T-helper 2 cell treated with Interferon-gamma antibody and Interleukin-4, amounts not matched to agents 100 ng/mL and 5 ng/mL, for 36 hours (primary cell): Measurements from ENCODE around the gene TGM5. TPM values are rescaled to one million over a fixed set of nuclear protein-coding genes. Genes with fewer than 3 reads are reported as not detected.

Experiments used
- intact Hi-C: fragments of 100-400 bp; cut with micrococcal nuclease; formaldehyde crosslinking; loops from one replicate; pipeline ENCODE4 v1.15.1; 2023
- total RNA-seq: library from RNA; stranded (reverse); gene quantifications from 2 replicates; pipeline ENCODE4 v1.2.3, GENCODE V29; 2022

The TGM5 gene
- total RNA-seq, 1 donor from 2014 or later: 0.09 TPM

DNA sequence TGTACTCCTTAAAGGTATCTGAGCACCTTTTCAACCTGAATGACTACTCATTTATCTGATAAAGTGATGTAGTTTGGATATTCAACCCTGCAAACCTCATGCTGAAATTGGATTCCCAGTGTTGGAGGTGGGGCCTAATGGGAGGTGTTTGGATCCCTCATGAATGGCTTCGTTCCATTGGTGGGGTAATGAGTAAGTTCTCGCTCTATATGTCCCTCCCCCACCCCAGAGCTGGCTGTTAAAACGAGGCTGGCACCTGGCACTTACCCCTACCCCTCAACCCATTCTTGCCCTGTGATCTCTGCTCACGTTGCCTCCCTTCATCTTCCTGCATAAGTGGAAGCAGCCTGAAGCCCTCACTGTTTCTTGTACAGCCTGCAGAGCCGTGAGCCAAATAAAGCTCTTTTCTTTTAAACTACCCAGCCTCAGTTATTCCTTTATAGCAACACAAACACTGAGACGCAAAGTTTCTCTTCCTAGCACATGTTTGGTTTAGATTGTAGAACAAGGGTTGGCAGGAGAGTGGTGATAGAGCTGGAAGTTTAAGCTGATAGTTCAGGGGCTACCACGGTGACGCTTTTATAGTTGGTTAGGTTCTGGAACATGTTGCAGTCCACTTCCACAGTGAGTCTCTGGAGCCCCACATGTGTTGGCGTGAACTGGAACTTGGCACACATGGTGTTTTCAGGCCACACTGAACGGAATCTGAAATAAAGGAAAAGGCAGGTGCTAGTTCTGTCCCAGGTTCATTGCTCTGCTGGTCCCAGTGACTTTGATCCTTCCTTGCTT is 69.8 kb downstream of the TGM5 start:
- intact Hi-C loops: no loop called here

DNA sequence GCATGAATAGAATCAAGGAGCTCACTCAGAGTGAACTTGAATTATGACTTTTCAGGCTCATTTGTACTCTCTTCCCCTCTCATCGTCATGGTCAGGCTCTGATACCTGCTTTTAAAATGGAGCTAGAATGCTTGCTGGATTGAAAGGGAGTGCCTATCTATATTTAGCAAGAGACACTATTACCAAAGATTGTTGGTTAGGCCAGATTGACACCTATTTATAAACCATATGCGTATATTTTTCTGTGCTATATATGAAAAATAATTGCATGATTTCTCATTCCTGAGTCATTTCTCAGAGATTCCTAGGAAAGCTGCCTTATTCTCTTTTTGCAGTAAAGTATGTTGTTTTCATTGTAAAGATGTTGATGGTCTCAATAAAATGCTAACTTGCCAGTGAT is 71.9 kb downstream of the TGM5 start:
- intact Hi-C loops: no loop called here

DNA sequence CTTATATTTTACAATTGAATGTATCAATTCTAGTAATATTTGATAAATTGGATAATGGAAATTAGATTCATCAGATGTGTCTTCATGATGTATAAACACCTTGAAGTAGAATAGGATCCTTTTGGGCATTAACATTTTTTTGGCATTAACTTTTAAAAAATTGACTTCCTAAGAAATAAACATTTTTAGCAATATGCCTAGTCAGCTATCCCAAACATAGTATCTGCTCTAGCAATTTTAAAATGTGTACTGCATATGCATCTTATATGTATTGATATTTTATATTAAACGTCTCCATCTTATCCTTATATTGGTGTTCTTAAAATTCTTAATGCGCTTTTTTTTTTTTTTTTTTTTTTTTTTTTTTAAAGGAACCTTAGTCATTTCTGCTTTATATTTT is 73.0 kb downstream of the TGM5 start:
- intact Hi-C loops: no loop called here

DNA sequence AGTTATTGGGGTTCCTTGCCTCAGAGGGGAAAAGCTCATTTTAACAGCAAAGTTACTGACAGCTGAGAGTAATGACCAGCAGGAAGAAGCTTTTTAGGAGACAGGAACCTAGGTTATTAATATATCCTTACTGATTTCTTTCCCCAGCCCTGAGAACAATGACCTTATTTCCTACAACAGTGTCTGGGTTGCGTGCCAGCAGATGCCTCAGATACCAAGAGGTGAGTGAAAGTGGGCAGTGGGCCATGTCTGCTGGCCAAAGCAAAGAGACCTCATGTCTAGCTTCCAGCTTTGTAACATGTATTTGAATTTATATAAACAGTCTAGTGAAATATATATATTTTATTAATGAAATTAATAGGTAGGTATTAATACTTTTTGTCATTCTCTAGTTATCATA is 76.5 kb downstream of the TGM5 start:
- intact Hi-C loops: no loop called here

DNA sequence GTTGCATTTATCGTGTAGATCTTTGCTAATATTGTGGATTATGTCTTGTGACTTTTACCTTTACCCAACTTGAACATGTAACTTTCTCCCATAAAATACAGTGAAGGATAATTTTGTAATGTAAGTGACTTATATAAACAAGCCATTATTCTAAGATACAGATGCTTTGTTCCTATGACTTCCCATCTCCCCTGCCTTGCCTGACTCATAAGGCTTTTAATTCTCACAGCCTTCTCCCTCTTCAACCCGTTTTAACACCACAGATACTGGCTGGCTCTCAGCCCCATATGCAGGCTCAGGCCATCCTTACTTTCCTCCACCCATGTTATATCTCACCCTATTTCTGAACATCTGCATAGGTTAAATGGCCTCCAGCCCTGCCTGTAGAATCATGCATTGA is 77.4 kb downstream of the TGM5 start:
- intact Hi-C loops: loop anchor here (5.0 kb wide), 4 partner anchors 57 to 1238 kb away; partner anchors contain the start of genes CTDSPL2, GANC, TMEM62 and TMEM87A

DNA sequence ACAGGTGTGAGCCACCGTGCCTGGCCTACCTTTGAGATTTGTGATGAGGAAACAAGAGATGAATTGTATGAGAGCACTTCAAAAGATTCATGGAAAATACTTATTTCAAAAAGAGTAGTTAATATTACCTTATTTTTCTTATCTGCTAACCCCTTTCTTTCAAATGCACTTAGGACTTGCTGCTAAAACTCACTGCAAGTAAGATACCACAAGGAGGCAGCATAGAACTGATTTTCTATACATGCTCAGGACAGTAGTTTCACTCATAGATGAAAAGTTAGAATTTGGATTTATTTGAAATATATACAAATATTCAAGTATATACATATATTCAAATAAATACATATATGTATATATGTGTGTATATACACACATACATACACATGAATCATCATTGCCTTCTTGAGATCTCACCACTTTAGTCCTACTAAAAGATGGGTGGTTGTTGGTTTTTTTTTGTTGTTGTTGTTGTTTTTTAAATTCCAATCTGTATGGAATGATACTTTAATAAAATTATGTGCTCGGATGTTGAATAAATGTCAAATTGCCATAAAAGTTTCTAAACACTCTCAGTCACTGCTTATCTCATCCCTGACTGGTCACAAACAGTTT is 79.1 kb downstream of the TGM5 start:
- intact Hi-C loops: loop anchor here (1.0 to 5.0 kb wide), 5 partner anchors 55 to 1240 kb away; partner anchors contain the start of genes CTDSPL2, GANC, TMEM62 and TMEM87A

DNA sequence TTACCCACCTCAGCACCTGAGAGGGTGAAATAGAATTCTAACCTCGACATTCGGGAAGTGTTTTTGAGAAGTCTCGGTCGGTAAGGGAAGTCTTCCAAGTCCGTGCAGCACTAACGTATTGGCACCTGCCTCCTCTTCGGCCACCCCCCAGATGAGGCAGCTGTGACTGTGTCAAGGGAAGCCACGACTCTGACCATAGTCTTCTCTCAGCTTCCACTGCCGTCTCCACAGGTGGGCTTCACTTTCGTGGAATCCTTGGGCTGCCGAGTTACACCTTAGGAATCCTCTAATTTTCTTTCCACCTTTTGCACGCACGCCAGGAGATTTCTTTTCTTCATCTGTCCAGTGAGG is 80.8 kb downstream of the TGM5 start:
- intact Hi-C loops: loop anchor here (5.0 kb wide), 4 partner anchors 54 to 1241 kb away; partner anchors contain the start of genes CTDSPL2, GANC, TMEM62 and TMEM87A

DNA sequence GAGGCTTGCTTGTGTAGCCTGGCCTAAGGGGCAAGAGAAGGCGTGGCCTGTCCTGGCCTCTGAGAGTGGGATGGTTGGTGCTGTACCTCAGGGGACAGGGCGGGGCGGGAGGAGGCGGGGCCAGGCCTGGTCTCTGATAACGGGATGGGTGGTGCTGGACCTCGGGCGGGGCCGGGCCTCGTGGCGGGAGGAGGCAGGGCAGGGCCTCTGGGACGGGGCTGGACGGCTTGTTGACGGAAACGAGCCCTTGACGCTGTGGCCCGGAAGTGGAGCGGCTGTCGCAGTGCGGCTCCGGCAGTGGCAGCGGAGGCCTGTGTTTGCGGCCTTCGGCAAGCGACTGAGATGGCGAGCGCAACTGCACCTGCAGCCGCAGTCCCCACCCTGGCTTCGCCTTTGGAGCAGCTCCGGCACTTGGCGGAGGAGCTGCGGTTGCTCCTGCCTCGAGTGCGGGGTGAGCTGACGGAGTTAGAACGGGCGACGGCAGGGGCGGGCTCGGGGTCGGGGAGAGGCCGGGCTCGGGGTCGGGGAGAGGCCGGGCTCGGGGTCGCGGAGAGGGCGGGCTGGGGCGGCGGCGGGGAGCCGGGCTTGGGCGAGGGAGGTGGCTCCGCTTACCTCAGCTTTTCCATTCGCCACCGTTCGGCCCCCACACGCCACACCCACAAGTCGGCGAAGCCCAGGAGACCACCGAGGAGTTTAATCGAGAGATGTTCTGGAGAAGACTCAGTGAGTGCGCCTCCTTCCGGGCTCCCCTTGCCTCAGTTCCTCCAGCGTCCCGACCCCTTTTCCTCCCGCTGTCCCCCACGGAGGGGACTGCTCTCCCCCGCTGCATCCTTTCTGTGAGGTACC is 81.3 kb downstream of the TGM5 start, which contains the start of gene CCNDBP1:
CCNDBP1 (plus strand) TSS at position 247 of the 846 bp plus-strand sequence; CDS start at position 343, 96 bp downstream.
- intact Hi-C loops: loop anchor here (1.0 to 5.0 kb wide), 5 partner anchors 53 to 1242 kb away; partner anchors contain the start of genes CTDSPL2, GANC, TMEM62 and TMEM87A

DNA sequence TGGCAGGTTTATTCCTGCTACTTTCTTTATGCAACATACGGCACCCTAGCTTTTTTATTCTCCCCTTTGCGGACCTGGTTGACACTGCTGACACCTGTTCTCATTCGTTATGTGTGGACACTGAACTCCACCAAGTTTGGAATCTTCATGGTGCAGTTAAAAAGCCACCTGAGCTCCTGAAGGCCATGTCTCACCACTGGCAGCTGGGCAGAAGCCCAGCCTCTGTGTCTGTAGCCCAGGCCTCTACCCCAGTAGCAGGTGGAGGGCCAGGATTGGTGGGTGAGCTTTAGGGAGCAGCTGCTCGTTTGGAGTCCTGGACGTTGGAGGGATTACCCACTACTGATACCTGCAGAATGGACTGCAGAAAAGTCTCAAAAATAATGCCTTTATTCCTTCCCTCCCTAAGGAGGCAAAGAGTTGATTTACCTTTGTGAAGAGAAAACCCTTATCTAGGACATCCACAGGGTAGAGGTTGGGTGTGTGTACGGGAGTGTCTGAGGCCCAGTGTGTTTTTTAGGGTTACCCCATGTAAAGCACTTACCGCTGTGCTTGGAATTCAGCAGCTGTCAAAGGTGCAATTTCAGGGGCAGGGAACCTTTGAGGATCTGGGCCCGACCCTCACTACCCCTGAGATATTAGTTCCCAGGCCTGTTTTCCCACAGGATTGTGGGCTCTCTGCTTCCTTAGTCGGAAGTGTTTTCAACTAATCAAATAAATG is 82.2 kb downstream of the TGM5 start:
- intact Hi-C loops: loop anchor here (1.0 to 5.0 kb wide), 5 partner anchors 52 to 1243 kb away; partner anchors contain the start of genes CTDSPL2, GANC, TMEM62 and TMEM87A

DNA sequence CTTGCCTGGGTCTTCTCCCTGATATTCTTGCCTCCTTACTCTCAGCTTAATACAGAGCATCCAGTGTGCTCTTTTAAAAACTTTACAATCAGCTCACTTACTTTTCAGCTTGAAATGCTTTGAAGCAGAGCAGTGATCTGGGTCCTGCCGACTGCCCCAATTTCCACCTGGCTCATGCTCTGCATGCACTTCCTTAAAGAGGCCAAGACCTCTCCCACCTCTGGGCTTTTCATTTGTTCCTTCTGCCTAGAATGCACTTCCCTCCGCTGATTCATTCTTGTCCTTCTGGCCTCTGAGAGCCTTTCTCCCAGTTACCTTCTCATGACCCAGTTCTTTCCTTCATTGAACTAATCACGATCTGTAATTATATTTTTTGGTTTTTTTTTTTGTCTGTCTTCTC is 83.5 kb downstream of the TGM5 start:
- intact Hi-C loops: no loop called here

Other genes with a start within 250 kb of the TGM5 start
- gene UBR1, start 160.9 kb downstream of the TGM5 start, total RNA-seq: 42.4 and 44.1 TPM in 2 replicates
- 15.8 and 17.4 TPM in 2 replicates for gene TMEM62, start 133.3 kb downstream of the TGM5 start, total RNA-seq
- gene CCNDBP1, start 81.5 kb downstream of the TGM5 start, total RNA-seq: 66.2 and 67.8 TPM in 2 replicates
- not detected in 2 replicates for gene EPB42, start 45.9 kb downstream of the TGM5 start, total RNA-seq
- not detected in 2 replicates for gene TGM7, start 35.3 kb upstream of the TGM5 start, total RNA-seq
- gene LCMT2, start 63.6 kb upstream of the TGM5 start, total RNA-seq: 15.5 and 16.0 TPM in 2 replicates
- 28.0 and 28.2 TPM in 2 replicates for gene ZSCAN29, start 104.1 kb upstream of the TGM5 start, total RNA-seq
- gene TUBGCP4, start 104.2 kb upstream of the TGM5 start, total RNA-seq: 34.4 and 37.0 TPM in 2 replicates
- 39.6 and 42.7 TPM in 2 replicates for gene TP53BP1, start 226.2 kb upstream of the TGM5 start, total RNA-seq